Heart left ventricle (tissue), 13 donors: ENCODE results near the gene NTRK3.

Experiments used
- CTCF ChIP-seq, 12 donors: fragments of 200-600 bp; sonication (generic) in 4 of 12; IDR thresholded peaks; one replicate each; pipeline versions ENCODE4 v1.5.0 to v1.8.0; 2018 to 2022; ENCODE audit warnings: antibody characterized with exemption in 12 of 12, mild to moderate bottlenecking in 5 of 12
- POLR2A ChIP-seq, 2 donors: fragments of 450-650 bp; IDR thresholded peaks; one replicate each; pipeline ENCODE4 v1.6.1; 2017; ENCODE audit warnings: antibody characterized with exemption in 2 of 2, mild to moderate bottlenecking in 2 of 2, moderate library complexity in 2 of 2
- donor health status: ischemic (EF 13 %, LVEDD 7.1; RV severe dilation, severe dysfunction).
- donor health status: DM: no; HTN: yes; CAD: no.
- donor health status: DM: no; HTN: no; CAD: no.
- donor health status: ischemic (EF 25% LVEDD 6.9; RV normal size, moderate dysfunction).
- donor health status: ischemic (EF 25% LVEDD 5.7; RV mildly dilated, moderate dysfunction).
- donor health status: ischemic (EF 35%, LVEDD 5.7; RV mildly dilated, moderate dysfunction).
- donor health status: nonischemic (EF 11% LVEDD 7.7; RV severe dilation, severe dysfunction).
- donor health status: DM: yes; HTN: yes; CAD: no.
- donor health status: PGD.
- donor health status: ischemic (EF 29% LVEDD 5.4; RV normal size, mild dysfunction).
- donor health status: nonischemic (EF 23%, LVEDD 6.1; RV moderate dilation, normal function).

GRCh38 chr15:88048755-88049154 is 207.8 kb downstream of the NTRK3 start:
- no peak for TF ChIP-seq CTCF (IDR thresholded peaks at IDR 0.05)
- TF ChIP-seq POLR2A (IDR thresholded peaks at IDR 0.05), result no peak
